ENCODE measurements around the gene SNTG2. TPM values are rescaled to one million over a fixed set of nuclear protein-coding genes. Genes with fewer than 3 reads are reported as not detected.

The SNTG2 gene
- polyA plus RNA-seq, 3 donors: not detected

GRCh38 chr2:929925-930324 lies 20.7 kb upstream of the SNTG2 start:
- Mint-ChIP-seq H3K36me3 (no peaks in the 10 kb centered on the region), H3K27me3 (ENCODE audit: low read depth in 3 of 3) (peaks cover 0 to 3% (median 0%) of the 10 kb centered on the region in 3 donors), H3K4me3 (no peak overlapping the region), H3K27ac (no peak overlapping the region), H3K9me3 (peaks cover 9 to 29% (median 19%) of the 10 kb centered on the region in 7 donors), H3K4me1 (no peaks in the 10 kb centered on the region)
- no peak for TF ChIP-seq CTCF (IDR thresholded peaks at IDR 0.05)
- H3K36me3 ChIP-seq (replicated peaks in 1 of 2; ENCODE audit: control insufficient read depth in 1 of 2, insufficient read depth in 2 of 2, low read length in 2 of 2): no peaks in the 10 kb centered on the region
- no peak overlapping the region for H3K27ac ChIP-seq (ENCODE audit: low read depth in 1 of 2, low read length in 2 of 2)
- no peak overlapping the region for H3K4me3 ChIP-seq (replicated peaks in 1 of 3; ENCODE audit: low read depth in 2 of 3, low read length in 3 of 3)
- DNase-seq: no peak
- peaks cover 6 to 13% of the 10 kb centered on the region in 2 donors for H3K9me3 ChIP-seq (replicated peaks in 1 of 2; ENCODE audit: control insufficient read depth in 1 of 2, insufficient read depth in 1 of 2, low read length in 2 of 2)
- H3K27me3 ChIP-seq (ENCODE audit: control insufficient read depth in 2 of 2, insufficient read depth in 2 of 2, low read length in 2 of 2): no peaks in the 10 kb centered on the region
- H4K20me1 ChIP-seq (ENCODE audit: insufficient read depth, low read length): no peaks in the 10 kb centered on the region
- H3K9ac ChIP-seq (ENCODE audit: insufficient read depth, low read length, poor library complexity, severe bottlenecking): no peak overlapping the region
- no peak overlapping the region for H2AFZ ChIP-seq (ENCODE audit: insufficient read depth, low read depth, low read length, poor library complexity, severe bottlenecking)
- no peak overlapping the region for H3K4me2 ChIP-seq (replicated peaks; ENCODE audit: extremely low read depth, low read length, poor library complexity, severe bottlenecking)
- H3K4me1 ChIP-seq (ENCODE audit: control insufficient read depth in 1 of 2, insufficient read depth in 2 of 2, low read length in 2 of 2): no peaks in the 10 kb centered on the region
- intact Hi-C loops (cut with micrococcal nuclease): no loop called here
- no peaks in the 10 kb centered on the region for H3K79me2 ChIP-seq (ENCODE audit: insufficient read depth, low read length)
- 95% methylated on average over 10 of the region's 14 CpGs for WGBS (ENCODE audit: insufficient coverage)

- WGBS (ENCODE audit: insufficient coverage): 94% methylated on average over 3 of the region's 4 CpGs
- Histone ChIP-seq H3K4me3 (replicated peaks in 1 of 3; ENCODE audit: low read depth in 2 of 3, low read length in 3 of 3) (no peak overlapping the region), H3K27ac (ENCODE audit: low read depth in 1 of 2, low read length in 2 of 2) (no peak overlapping the region), H3K4me2 (replicated peaks; ENCODE audit: extremely low read depth, low read length, poor library complexity, severe bottlenecking) (no peak overlapping the region), H3K4me1 (ENCODE audit: control insufficient read depth in 1 of 2, insufficient read depth in 2 of 2, low read length in 2 of 2) (no peaks in the 10 kb centered on the region), H4K20me1 (ENCODE audit: insufficient read depth, low read length) (no peaks in the 10 kb centered on the region), H3K79me2 (ENCODE audit: insufficient read depth, low read length) (no peaks in the 10 kb centered on the region), H3K9ac (ENCODE audit: insufficient read depth, low read length, poor library complexity, severe bottlenecking) (no peak overlapping the region), H3K36me3 (replicated peaks in 1 of 2; ENCODE audit: control insufficient read depth in 1 of 2, insufficient read depth in 2 of 2, low read length in 2 of 2) (no peaks in the 10 kb centered on the region), H2AFZ (ENCODE audit: insufficient read depth, low read depth, low read length, poor library complexity, severe bottlenecking) (no peak overlapping the region), H3K9me3 (replicated peaks in 1 of 2; ENCODE audit: control insufficient read depth in 1 of 2, insufficient read depth in 1 of 2, low read length in 2 of 2) (peaks cover 6 to 13% of the 10 kb centered on the region in 2 donors), H3K27me3 (ENCODE audit: control insufficient read depth in 2 of 2, insufficient read depth in 2 of 2, low read length in 2 of 2) (no peaks in the 10 kb centered on the region)
- H3K9me3 Mint-ChIP-seq: peaks cover 9 to 23% (median 18%) of the 10 kb centered on the region in 7 donors
- no peaks in the 10 kb centered on the region for H3K36me3 Mint-ChIP-seq
- no peak for TF ChIP-seq CTCF (IDR thresholded peaks at IDR 0.05)
- H3K27me3 Mint-ChIP-seq (ENCODE audit: low read depth in 3 of 3): no peaks in the 10 kb centered on the region
- H3K27ac Mint-ChIP-seq: no peak overlapping the region
- no peak overlapping the region for H3K4me3 Mint-ChIP-seq
- no peaks in the 10 kb centered on the region for H3K4me1 Mint-ChIP-seq
- no peak for DNase-seq
- intact Hi-C loops (cut with micrococcal nuclease): no loop called here
Observed at GRCh38 chr2:930935-931334, 19.7 kb upstream of the SNTG2 start.

All from CD14-positive monocyte (primary cell).